GM12891 (cell line): ENCODE results near the gene CD44.

Experiments
- PAX5 ChIP-seq: IDR thresholded peaks from 2 replicates; pipeline ENCODE4 v1.6.1; 2011; ENCODE audit warnings: low read length, moderate library complexity, mild to moderate bottlenecking; ENCODE audit not compliant: insufficient read depth, severe bottlenecking
- POLR2A ChIP-seq: IDR thresholded peaks from 2 replicates; pipeline ENCODE4 v1.6.1; 2011; ENCODE audit warnings: low read depth, low read length, control low read depth
- POLR2AphosphoS5 ChIP-seq: IDR thresholded peaks from 2 replicates; pipeline ENCODE4 v1.6.1; 2011; ENCODE audit warnings: low read depth, low read length, control low read depth

DNA sequence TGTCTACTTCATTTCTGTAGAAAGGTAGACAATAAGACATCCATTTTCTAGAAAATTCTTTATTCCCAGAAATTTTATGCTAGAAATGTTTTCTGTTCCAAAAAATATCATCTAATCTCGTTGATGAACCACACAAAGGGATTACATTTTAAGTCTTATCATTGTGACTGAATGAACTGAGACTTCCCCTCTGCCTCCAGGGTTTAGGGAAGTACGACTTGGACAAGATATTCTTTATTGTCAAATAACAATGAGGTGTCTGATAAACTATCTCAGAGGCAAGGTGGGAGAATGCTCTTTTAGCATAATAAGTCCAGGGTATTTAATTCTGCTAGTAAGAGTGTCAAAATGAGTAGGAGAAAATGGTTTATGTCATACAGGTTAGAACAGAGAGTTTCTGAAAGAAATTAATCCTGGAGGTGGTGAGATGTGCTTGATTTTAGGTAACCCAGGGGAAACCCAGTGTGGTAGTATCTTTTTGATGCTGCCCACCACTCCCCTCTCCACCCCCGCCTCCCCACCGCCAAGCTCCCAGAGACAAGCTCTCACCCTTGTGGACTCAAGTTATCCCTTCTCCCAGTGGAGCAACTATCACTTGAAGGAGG lies 100.6 kb downstream of the CD44 start:
- TF ChIP-seq POLR2AphosphoS5 = no peak
- no peak for TF ChIP-seq POLR2A
- no peak for TF ChIP-seq PAX5
